GM23248 (cell line): ENCODE data around the gene ADK. TPM values are rescaled to one million over a fixed set of nuclear protein-coding genes. Genes with fewer than 3 reads are reported as not detected.
"Not testable (repeated sequence)": the region's sequence is repeated elsewhere in the genome, so short reads cannot be mapped to it uniquely, and the experiment has no call there.

Experiments used
- DNase-seq: peaks from one replicate; pipeline ENCODE4 v3.0.0-alpha.2; 2015
- H2AFZ ChIP-seq: fragments of 200-600 bp; sonication (generic); 2 replicates; pipeline ENCODE4 v1.6.1; 2016; ENCODE audit warnings: antibody characterized with exemption
- H3F3A ChIP-seq: fragments of 200-600 bp; sonication (generic); 2 replicates; pipeline ENCODE4 v1.6.1; 2016; ENCODE audit warnings: mild to moderate bottlenecking, antibody characterized with exemption, mixed run types; ENCODE audit not compliant: insufficient read depth
- H3K27ac ChIP-seq: fragments of 200-600 bp; sonication (generic); 2 replicates; pipeline ENCODE4 v1.5.1; 2016; ENCODE audit warnings: mild to moderate bottlenecking
- H3K27me3 ChIP-seq: fragments of 200-600 bp; sonication (generic); replicated peaks from 2 replicates; pipeline ENCODE4 v1.6.1; 2016; ENCODE audit warnings: mild to moderate bottlenecking; ENCODE audit not compliant: insufficient read depth
- H3K36me3 ChIP-seq: fragments of 200-600 bp; sonication (generic); 2 replicates; pipeline ENCODE4 v1.6.1; 2016; ENCODE audit warnings: low read depth, mild to moderate bottlenecking
- H3K4me1 ChIP-seq: fragments of 200-600 bp; sonication (generic); 2 replicates; pipeline ENCODE4 v1.6.1; 2016; ENCODE audit warnings: mild to moderate bottlenecking; ENCODE audit not compliant: insufficient read depth
- H3K4me2 ChIP-seq: fragments of 200-600 bp; sonication (generic); one replicate; pipeline ENCODE4 v1.6.1; 2016; ENCODE audit warnings: mild to moderate bottlenecking; ENCODE audit not compliant: unreplicated experiment
- H3K4me3 ChIP-seq: fragments of 200-600 bp; sonication (generic); 2 replicates; pipeline ENCODE4 v1.5.1; 2016; ENCODE audit warnings: mild to moderate bottlenecking
- H3K79me2 ChIP-seq: fragments of 200-600 bp; sonication (generic); 2 replicates; pipeline ENCODE4 v1.6.1; 2016; ENCODE audit warnings: mild to moderate bottlenecking; ENCODE audit not compliant: insufficient read depth
- H3K9ac ChIP-seq: fragments of 200-600 bp; sonication (generic); 2 replicates; pipeline ENCODE4 v1.6.1; 2016; ENCODE audit warnings: mild to moderate bottlenecking
- H3K9me2 ChIP-seq: fragments of 200-600 bp; sonication (generic); 2 replicates; pipeline ENCODE4 v1.6.1; 2016; ENCODE audit warnings: mixed run types, mild to moderate bottlenecking, moderate library complexity; ENCODE audit not compliant: insufficient read depth
- H3K9me3 ChIP-seq: fragments of 200-600 bp; sonication (generic); one replicate; pipeline ENCODE4 v1.6.1; 2017; ENCODE audit warnings: low read depth
- H4K20me1 ChIP-seq: fragments of 200-600 bp; sonication (generic); 2 replicates; pipeline ENCODE4 v1.6.0; 2016; ENCODE audit not compliant: insufficient read depth
- EZH2 ChIP-seq: fragments of 200-600 bp; sonication (generic); IDR thresholded peaks from 2 replicates; pipeline ENCODE4 v1.6.1; 2018; ENCODE audit warnings: antibody characterized with exemption, mild to moderate bottlenecking; ENCODE audit not compliant: insufficient read depth, poor library complexity, severe bottlenecking
- EZH2phosphoT487 ChIP-seq: fragments of 200-600 bp; sonication (generic); IDR thresholded peaks from 2 replicates; pipeline ENCODE4 v1.6.1; 2018; ENCODE audit warnings: antibody characterized with exemption, moderate library complexity, mild to moderate bottlenecking, low read depth; ENCODE audit not compliant: insufficient read depth
- WGBS, 2 experiments: methylation state at CpG; one replicate each; pipeline ENCODE4 v1.1.6; 2015 to 2017; ENCODE audit warnings: low lambda C conversion rate in 2 of 2, low coverage in 1 of 2; ENCODE audit errors: missing lambda C conversion rate in 2 of 2; 5-methylcytosine and 5-hydroxymethylcytosine counted together
- in situ Hi-C: fragments of 300-500 bp; cut with MboI; formaldehyde crosslinking; loops from 2 replicates; pipeline ENCODE4 v1.15.0; 2020
- polyA plus RNA-seq: library from polyadenylated mRNA; unstranded; fragments of >200 nt; fragmentation: Nextera tagmentation; extraction: Ambion mirVana; gene quantifications from 2 replicates; pipeline ENCODE4 v1.2.1, GENCODE V29; 2016
- total RNA-seq: library from RNA; depleted of rRNA; stranded (reverse); fragments of >200 nt; shearing (Covaris generic); gene quantifications from 2 replicates; pipeline ENCODE4 v1.2.3, GENCODE V29; 2014

Gene ADK
- total and polyA plus RNA-seq, 2 experiments from 2014 or later, result 43.7 to 75.1 TPM

- Histone ChIP-seq H2AFZ (no peak overlapping the region), H3K9ac (no peak overlapping the region), H3K9me3 (no peaks in the 10 kb centered on the region), H3K9me2 (no peaks in the 10 kb centered on the region), H3K36me3 (no peaks in the 10 kb centered on the region), H3K4me3 (no peak overlapping the region), H3K4me2 (no peak overlapping the region), H3F3A (no peaks in the 10 kb centered on the region), H3K79me2 (peaks cover 77% of the 10 kb centered on the region), H3K4me1 (no peaks in the 10 kb centered on the region), H3K27ac (no peak overlapping the region; the same call in 1 of the 2 replicates), H4K20me1 (no peaks in the 10 kb centered on the region), H3K27me3 (no peaks in the 10 kb centered on the region)
- TF ChIP-seq EZH2 (no peak), EZH2phosphoT487 (no peak)
- no peak for DNase-seq
- in situ Hi-C loops, result no loop called here
- 93 to 100% methylated on average over 2 of the region's 2 CpGs for WGBS, 2 experiments
These were observed 62.0 kb downstream of the ADK start for GRCh38 chr10:74213019-74213418.

- Histone ChIP-seq H3K27ac (no peak overlapping the region; the same call in 1 of the 2 replicates), H3K4me1 (no peaks in the 10 kb centered on the region), H3K79me2 (peaks cover 71% of the 10 kb centered on the region), H3K9ac (no peak overlapping the region), H3F3A (no peaks in the 10 kb centered on the region), H2AFZ (no peak overlapping the region), H3K9me3 (no peaks in the 10 kb centered on the region), H3K9me2 (no peaks in the 10 kb centered on the region), H3K27me3 (no peaks in the 10 kb centered on the region), H4K20me1 (no peaks in the 10 kb centered on the region), H3K4me3 (no peak overlapping the region), H3K4me2 (no peak overlapping the region), H3K36me3 (no peaks in the 10 kb centered on the region)
- DNase-seq, result peak; percentile 61
- in situ Hi-C loops, result no loop called here
- TF ChIP-seq EZH2phosphoT487, result no peak
- TF ChIP-seq EZH2, result no peak
- 79 to 86% methylated on average over 3 of the region's 3 CpGs for WGBS, 2 experiments
These were observed 62.6 kb downstream of the ADK start for GRCh38 chr10:74213571-74214162.

- in situ Hi-C loops, result not testable (repeated sequence)
- WGBS, 2 experiments, result 96 to 100% methylated on average over 11 to 13 of the region's 13 CpGs
These were observed 66.1 kb downstream of the ADK start for GRCh38 chr10:74217110-74217509.

GRCh38 chr10:74222467-74222866 is 71.4 kb downstream of the ADK start:
- in situ Hi-C loops, result not testable (repeated sequence)
- H3K79me2 ChIP-seq, result peaks cover 28% of the 10 kb centered on the region

More at GRCh38 chr10:74217110-74217509, 66.1 kb downstream of the ADK start:
- not testable (repeated sequence) for H3K36me3 ChIP-seq, H3K9me2 ChIP-seq, H4K20me1 ChIP-seq, H3K4me2 ChIP-seq, H3K27ac ChIP-seq, H3K27me3 ChIP-seq, H3K4me1 ChIP-seq, H3K4me3 ChIP-seq, H3F3A ChIP-seq, H2AFZ ChIP-seq, H3K9ac ChIP-seq, DNase-seq, H3K9me3 ChIP-seq
- H3K79me2 ChIP-seq, result peaks cover 44% of the 10 kb centered on the region

More at GRCh38 chr10:74222467-74222866, 71.4 kb downstream of the ADK start:
- not testable (repeated sequence) for DNase-seq, H3K4me2 ChIP-seq, H3K4me3 ChIP-seq, H3K36me3 ChIP-seq, H3K27me3 ChIP-seq, H2AFZ ChIP-seq, H4K20me1 ChIP-seq, H3K27ac ChIP-seq, H3K9ac ChIP-seq, H3K9me3 ChIP-seq, H3K9me2 ChIP-seq
- 84 to 94% methylated on average over 4 of the region's 4 CpGs for WGBS, 2 experiments
- peaks cover 26% of the 10 kb centered on the region for H3F3A ChIP-seq
- peaks cover 18% of the 10 kb centered on the region for H3K4me1 ChIP-seq
